K562 (cell line): ENCODE measurements around the gene IRF6. TPM values are rescaled to one million over a fixed set of nuclear protein-coding genes. Genes with fewer than 3 reads are reported as not detected.

Experiments
- ADNP ChIP-seq: fragments of 200-800 bp; sonication (Bioruptor generic); IDR thresholded peaks from 2 replicates; pipeline ENCODE4 v1.6.1; 2016; ENCODE audit warnings: missing genetic modification characterization, missing compliant biosample characterization
- ARID3B ChIP-seq: fragments of 250-450 bp; sonication (Bioruptor Pico); IDR thresholded peaks from 2 replicates; pipeline ENCODE4 v1.4.0; 2020; ENCODE audit warnings: borderline replicate concordance
- CEBPZ ChIP-seq: fragments of 150-350 bp; IDR thresholded peaks from 2 replicates; pipeline ENCODE4 v1.6.1; 2014; ENCODE audit warnings: low read depth, mild to moderate bottlenecking, low read length, borderline replicate concordance
- RAD21 ChIP-seq, 2 experiments: fragments of 250-450 bp in 1 of 2; fragments of 450-650 bp in 1 of 2; sonication (Bioruptor Pico) in 1 of 2; formaldehyde crosslinking in 1 of 2; IDR thresholded peaks in 1 of 2; conservative IDR thresholded peaks in 1 of 2; 2 replicates each; pipeline versions ENCODE4 v1.4.0 to v1.8.0; 2020 to 2022; ENCODE audit warnings: mild to moderate bottlenecking in 2 of 2, moderate library complexity in 1 of 2
- RBFOX2 ChIP-seq: fragments of 200-400 bp; formaldehyde crosslinking; IDR thresholded peaks from 2 replicates; pipeline ENCODE4 v1.6.1; 2017; ENCODE audit warnings: low read depth, mild to moderate bottlenecking, low read length, moderate library complexity
- REST ChIP-seq, 2 experiments: fragments of 450-650 bp; formaldehyde crosslinking in 1 of 2; IDR thresholded peaks; 2 replicates each; pipeline versions ENCODE4 v1.4.0 to v1.6.1; 2014 to 2020; ENCODE audit warnings: mild to moderate bottlenecking in 2 of 2, borderline replicate concordance in 1 of 2, low read depth in 1 of 2
- ZBTB33 ChIP-seq: sonication (generic); formaldehyde crosslinking; IDR thresholded peaks from 2 replicates; pipeline ENCODE4 v1.8.1; 2023; ENCODE audit warnings: mild to moderate bottlenecking, missing genetic modification reagents
- ZNF444 ChIP-seq: fragments of 250-450 bp; sonication (Bioruptor Pico); IDR thresholded peaks from 2 replicates; pipeline ENCODE4 v1.4.0; 2020; ENCODE audit warnings: mild to moderate bottlenecking, moderate library complexity
- ZNF551 ChIP-seq: fragments of 250-450 bp; sonication (Bioruptor Pico); IDR thresholded peaks from 2 replicates; pipeline ENCODE4 v1.5.0; 2021; ENCODE audit warnings: mild to moderate bottlenecking, moderate library complexity
- ZNF695 ChIP-seq: fragments of 450-650 bp; formaldehyde crosslinking; IDR thresholded peaks from 2 replicates; pipeline ENCODE4 v1.4.0; 2020; ENCODE audit warnings: mild to moderate bottlenecking, moderate library complexity
- polyA plus RNA-seq, 8 experiments: library from polyadenylated mRNA; depleted of rRNA in 4 of 8; stranded (reverse) in 5 of 8; unstranded in 3 of 8; fragments of >200 nt; fragmentation: Nextera tagmentation in 2 of 8; fragmentation: Illumina TruSeq in 1 of 8; extraction: Ambion mirVana in 2 of 8; extraction: Trizol in 1 of 8; gene quantifications; 2 replicates each; pipeline versions ENCODE4 v1.2.1 to v1.2.3, GENCODE V29; 2011 to 2014; ENCODE audit warnings: inconsistent platforms in 1 of 8, missing spikeins in 1 of 8
- total RNA-seq, 7 experiments: library from RNA; depleted of rRNA in 6 of 7; stranded (reverse); fragments of >200 nt in 6 of 7; fragmentation: Illumina TruSeq in 2 of 7; extraction: Trizol in 2 of 7; gene quantifications; 2 replicates each; pipeline versions ENCODE4 v1.2.1 to v1.2.3, GENCODE V29; 2011 to 2021; ENCODE audit warnings: low replicate concordance in 1 of 7

The IRF6 gene
- total and polyA plus RNA-seq, 9 of the 15 experiments (the other 6 are each of a cell fraction or from before 2014, with no cell fraction given) = 0.03 to 0.65 (median 0.17) TPM

- TF ChIP-seq ZBTB33 (CRISPR knock-in tag) = 0 out of 2 replicates have a peak, but pooled peaks have one; percentile 52
- TF ChIP-seq RAD21 (CRISPR knock-in tag; conservative IDR thresholded peaks at IDR 0.05 in 1 of 2, IDR thresholded peaks at IDR 0.05 in 1 of 2) = peak; percentile 94 to 97
- TF ChIP-seq ADNP (tag) = no peak
- no peak for TF ChIP-seq RBFOX2
- peak; percentile 89 for TF ChIP-seq REST (IDR thresholded peaks at IDR 0.05; ENCODE audit: borderline replicate concordance)
- peak; percentile 59; the same call in 1 of the 2 replicates for TF ChIP-seq REST (CRISPR knock-in tag; IDR thresholded peaks at IDR 0.05; ENCODE audit: low read depth)
- no peak for TF ChIP-seq ZNF695 (CRISPR knock-in tag)
- TF ChIP-seq ZNF551 (CRISPR knock-in tag) = no peak
- TF ChIP-seq ZNF444 (CRISPR knock-in tag) = no peak
- no peak for TF ChIP-seq ARID3B (CRISPR knock-in tag)
- TF ChIP-seq CEBPZ = no peak
Measured at GRCh38 chr1:209747580-209748262, 58.2 kb downstream of the IRF6 start (continued).
